Endothelial cell of umbilical vein (primary cell): ENCODE results near the gene SULF2.

ENCODE experiments used
- CTCF ChIP-seq, 2 donors: IDR thresholded peaks; 1 replicate in 1 of 2; 2 replicates in 1 of 2; pipeline ENCODE4 v1.5.1; 2011; ENCODE audit warnings: low read length in 2 of 2, mild to moderate bottlenecking in 2 of 2, moderate library complexity in 2 of 2, control low read depth in 1 of 2, inconsistent platforms in 1 of 2, low read depth in 1 of 2; ENCODE audit not compliant: insufficient read depth in 1 of 2; ENCODE audit errors: extremely low read depth in 1 of 2
- EZH2 ChIP-seq: IDR thresholded peaks from 2 replicates; pipeline ENCODE4 v1.6.1; 2012; ENCODE audit warnings: borderline replicate concordance, low read depth, mild to moderate bottlenecking, moderate library complexity, low read length, inconsistent platforms; ENCODE audit not compliant: severe bottlenecking
- FOS ChIP-seq: IDR thresholded peaks from 2 replicates; pipeline ENCODE4 v1.6.1; 2011; ENCODE audit warnings: mild to moderate bottlenecking, low read length, moderate library complexity, borderline replicate concordance; ENCODE audit not compliant: insufficient read depth
- GATA2 ChIP-seq: IDR thresholded peaks from 2 replicates; pipeline ENCODE4 v1.7.0; 2011; ENCODE audit warnings: low read depth, mild to moderate bottlenecking, moderate library complexity, mixed read lengths, low read length; ENCODE audit not compliant: insufficient read length, insufficient read depth
- JUN ChIP-seq: IDR thresholded peaks from 2 replicates; pipeline ENCODE4 v1.6.1; 2011; ENCODE audit warnings: borderline replicate concordance, low read depth; ENCODE audit not compliant: insufficient read length, insufficient read depth
- MYC ChIP-seq: IDR thresholded peaks from one replicate; pipeline ENCODE4 v1.6.1; 2011; ENCODE audit warnings: mild to moderate bottlenecking, low read depth, low read length
- POLR2A ChIP-seq: IDR thresholded peaks from 2 replicates; pipeline ENCODE4 v1.6.1; 2012; ENCODE audit warnings: low read depth, mild to moderate bottlenecking, control low read depth, low read length
- POLR2AphosphoS5 ChIP-seq: IDR thresholded peaks from 2 replicates; pipeline ENCODE4 v1.6.1; 2012; ENCODE audit warnings: low read depth, mild to moderate bottlenecking, control low read depth, low read length, moderate library complexity; ENCODE audit not compliant: insufficient read depth
- TF ChIP-seq, protein P1 (sequence below): IDR thresholded peaks from 2 replicates; pipeline ENCODE4 v1.6.1; 2011; ENCODE audit not compliant: insufficient read depth, insufficient read length

DNA sequence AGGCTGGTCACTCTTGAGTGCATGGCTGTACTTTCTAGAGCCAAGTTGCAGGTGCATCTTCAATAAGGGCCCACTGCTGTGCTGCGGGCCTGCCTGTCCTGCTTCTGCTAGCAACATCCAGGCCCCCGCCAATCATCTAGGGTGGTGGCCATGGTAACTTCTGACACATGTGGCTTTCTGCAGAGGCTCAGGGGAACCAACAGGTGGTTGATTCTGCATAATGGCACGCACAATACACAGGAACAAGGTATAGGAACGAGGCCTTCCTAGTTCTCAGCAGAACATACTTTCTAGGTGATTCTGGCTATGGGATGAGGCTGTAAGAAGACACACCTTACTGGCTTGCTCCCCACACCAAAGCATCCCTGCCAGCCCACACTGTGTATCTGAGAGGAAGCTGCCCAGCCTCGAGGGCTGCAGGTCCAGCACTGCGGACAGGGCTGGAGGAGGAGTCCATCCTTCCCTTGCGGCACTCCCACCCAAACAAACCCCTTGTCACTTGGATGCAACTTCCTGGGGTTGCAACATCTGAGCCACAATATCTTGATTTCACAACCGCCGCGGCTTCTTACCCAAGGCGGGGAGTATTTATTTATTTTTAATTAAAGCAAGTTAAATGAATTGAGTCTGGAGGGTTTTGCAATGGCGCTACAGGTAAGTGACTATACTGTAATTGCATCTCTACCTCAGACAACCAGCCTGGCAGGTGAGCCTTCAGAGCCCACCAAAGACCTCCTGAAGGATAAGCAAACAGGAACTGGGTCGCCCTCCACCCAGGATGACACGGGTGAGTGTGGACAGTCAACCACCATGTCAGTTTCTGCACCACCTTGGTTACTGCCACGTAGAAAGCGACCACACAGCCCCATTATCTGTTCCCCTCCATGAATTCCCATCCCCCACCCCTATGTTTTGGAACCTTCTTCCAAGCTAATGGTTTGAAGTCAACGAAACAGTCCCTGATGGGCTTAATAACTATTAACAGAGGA is 49.6 kb downstream of the SULF2 start:
- no peak for TF ChIP-seq JUN
- TF ChIP-seq POLR2A = no peak
- no peak for TF ChIP-seq CTCF (IDR thresholded peaks at IDR 0.05; ENCODE audit: extremely low read depth in 1 of 2, insufficient read depth in 1 of 2, low read depth in 1 of 2, low read length in 2 of 2)
- no peak for TF ChIP-seq MYC
- TF ChIP-seq, protein P1, sequence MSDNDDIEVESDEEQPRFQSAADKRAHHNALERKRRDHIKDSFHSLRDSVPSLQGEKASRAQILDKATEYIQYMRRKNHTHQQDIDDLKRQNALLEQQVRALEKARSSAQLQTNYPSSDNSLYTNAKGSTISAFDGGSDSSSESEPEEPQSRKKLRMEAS = no peak
- TF ChIP-seq POLR2AphosphoS5 = no peak
- no peak for TF ChIP-seq EZH2
- TF ChIP-seq GATA2 = no peak
- no peak for TF ChIP-seq FOS
